ENCODE data around the gene HTT-AS. TPM values are rescaled to one million over a fixed set of nuclear protein-coding genes. Genes with fewer than 3 reads are reported as not detected.

The HTT-AS gene
- total and polyA plus RNA-seq, 2 of the 13 experiments (the other 11 are each of a cell fraction or from before 2014, with no cell fraction given) = not detected

DNA sequence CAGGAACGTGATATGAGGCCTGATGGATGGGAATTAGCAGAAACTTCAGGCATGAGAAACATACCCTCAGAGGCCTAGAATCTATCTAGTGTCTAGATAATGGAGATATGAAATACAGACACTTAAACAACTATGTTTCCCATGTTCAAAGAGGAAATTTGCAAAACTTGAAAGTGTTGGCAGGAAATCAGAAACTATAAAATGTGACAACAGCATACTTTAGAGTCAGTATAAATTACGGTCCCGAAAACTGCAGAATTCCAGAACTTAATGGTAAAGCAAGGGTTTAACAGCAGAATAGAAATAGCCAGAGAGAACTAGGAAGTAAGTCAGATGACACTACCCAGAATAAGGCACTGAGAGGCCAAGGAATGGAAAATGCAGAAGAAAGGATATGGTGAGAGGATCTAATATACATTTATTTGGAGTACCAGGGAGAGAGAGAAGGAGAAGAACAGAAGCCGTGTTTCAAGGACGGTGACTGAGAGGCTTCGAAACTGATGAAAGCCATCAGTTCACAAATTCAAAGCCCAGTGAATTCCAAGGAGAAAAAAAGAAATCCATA is 7.4 kb downstream of the HTT-AS start:
- Histone ChIP-seq H3K27ac (ENCODE audit: extremely low read length, insufficient read depth, low read length) (no peak overlapping the region), H3K9me3 (ENCODE audit: low read length) (no peaks in the 10 kb centered on the region), H3K4me1 (ENCODE audit: insufficient read depth, low read length) (peaks cover 14% of the 10 kb centered on the region), H3K4me3 (replicated peaks in 1 of 3; ENCODE audit: insufficient read depth in 1 of 3, low read depth in 2 of 3, low read length in 3 of 3) (no peak overlapping the region), H3K27me3 (ENCODE audit: control insufficient read depth in 1 of 2, insufficient read depth in 2 of 2, low read length in 2 of 2) (0 out of 5 replicates have a peak, but pooled peaks cover 0 to 2% of the 10 kb centered on the region in 2 experiments), H3K36me3 (replicated peaks in 1 of 2; ENCODE audit: control insufficient read depth in 1 of 2, insufficient read depth in 2 of 2, low read length in 2 of 2) (no peaks in the 10 kb centered on the region), H3K4me2 (ENCODE audit: low read depth, low read length) (no peak overlapping the region), H3K79me2 (ENCODE audit: insufficient read depth, low read length) (no peaks in the 10 kb centered on the region), H3K9ac (ENCODE audit: insufficient read depth, low read depth, low read length) (no peak overlapping the region), H4K20me1 (ENCODE audit: insufficient read depth, low read length) (no peaks in the 10 kb centered on the region), H2AFZ (ENCODE audit: low read length) (no peak overlapping the region)
- intact Hi-C loops (cut with micrococcal nuclease; ENCODE audit: unreplicated experiment) = no loop called here
- ChIA-PET CTCF (ENCODE audit: low intra/inter-chr PET ratio, low total read pairs) (no interaction called here), POLR2A (no interaction called here)
- FAIRE-seq (no peak), ATAC-seq (no peak), DNase-seq (ENCODE audit: low spot score) (no peak)
- no TSS peak for BruUV-seq (replicated peaks)
- 75% methylated on average over 6 of the region's 6 CpGs for WGBS (ENCODE audit: low lambda C conversion rate)
- TF ChIP-seq ZNF17 (CRISPR knock-in tag; IDR thresholded peaks at IDR 0.05) = no peak
- no peak for TF ChIP-seq ZNF44 (CRISPR knock-in tag; IDR thresholded peaks at IDR 0.05)
- TF ChIP-seq NAIF1 (CRISPR knock-in tag; IDR thresholded peaks at IDR 0.05; ENCODE audit: borderline replicate concordance) = no peak
- no peak for TF ChIP-seq EZH2 (conservative IDR thresholded peaks at IDR 0.05; ENCODE audit: low read depth, low read length)
- TF ChIP-seq ADNP (CRISPR knock-in tag; IDR thresholded peaks at IDR 0.05) = no peak
- no peak for TF ChIP-seq RFX1 (IDR thresholded peaks at IDR 0.05)
- TF ChIP-seq, protein P1, sequence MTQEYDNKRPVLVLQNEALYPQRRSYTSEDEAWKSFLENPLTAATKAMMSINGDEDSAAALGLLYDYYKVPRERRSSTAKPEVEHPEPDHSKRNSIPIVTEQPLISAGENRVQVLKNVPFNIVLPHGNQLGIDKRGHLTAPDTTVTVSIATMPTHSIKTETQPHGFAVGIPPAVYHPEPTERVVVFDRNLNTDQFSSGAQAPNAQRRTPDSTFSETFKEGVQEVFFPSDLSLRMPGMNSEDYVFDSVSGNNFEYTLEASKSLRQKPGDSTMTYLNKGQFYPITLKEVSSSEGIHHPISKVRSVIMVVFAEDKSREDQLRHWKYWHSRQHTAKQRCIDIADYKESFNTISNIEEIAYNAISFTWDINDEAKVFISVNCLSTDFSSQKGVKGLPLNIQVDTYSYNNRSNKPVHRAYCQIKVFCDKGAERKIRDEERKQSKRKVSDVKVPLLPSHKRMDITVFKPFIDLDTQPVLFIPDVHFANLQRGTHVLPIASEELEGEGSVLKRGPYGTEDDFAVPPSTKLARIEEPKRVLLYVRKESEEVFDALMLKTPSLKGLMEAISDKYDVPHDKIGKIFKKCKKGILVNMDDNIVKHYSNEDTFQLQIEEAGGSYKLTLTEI (CRISPR knock-in tag; conservative IDR thresholded peaks at IDR 0.05) = no peak
- TF ChIP-seq MIXL1 (CRISPR knock-in tag; IDR thresholded peaks at IDR 0.05) = no peak
- TF ChIP-seq YY1 (IDR thresholded peaks at IDR 0.05; ENCODE audit: insufficient read depth, insufficient replicate concordance, low read depth, low read length) = no peak
- in situ Hi-C loops (cut with HindIII; ENCODE audit: extremely low pct_ligation_motif_present, low pct_unique_long_range_greater_than_20kb) = no loop called here
